Activated CD4-positive, CD25-positive, alpha-beta regulatory T cell treated with anti-CD3 and anti-CD28 coated beads, Interleukin-2, amount 50 U/mL, for 72 hours (primary cell): ENCODE measurements around the gene AK4.

Experiments used
- DNase-seq: peaks from one replicate; pipeline ENCODE4 v3.0.0; 2021

Gene AK4

DNA sequence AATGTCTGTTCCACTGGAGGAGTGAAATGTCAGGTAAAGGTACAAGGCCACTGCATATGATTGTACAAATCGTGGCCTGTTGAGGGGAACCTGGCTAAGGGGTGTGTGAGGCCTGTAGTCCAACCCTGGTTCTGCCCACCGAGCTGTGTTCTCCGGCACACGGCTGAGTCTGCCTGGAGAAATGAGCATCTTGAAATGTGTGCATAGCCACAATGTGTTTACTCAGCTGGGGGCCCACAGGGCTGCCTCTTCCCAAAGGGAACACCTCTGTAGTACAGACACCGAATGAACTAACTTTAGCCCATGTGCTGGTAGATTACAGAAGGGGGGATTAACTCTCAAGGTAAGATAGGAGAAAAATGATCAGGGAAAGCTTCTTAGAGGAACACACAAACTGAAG, 30.2 kb downstream of the AK4 start:
- DNase-seq = no peak

DNA sequence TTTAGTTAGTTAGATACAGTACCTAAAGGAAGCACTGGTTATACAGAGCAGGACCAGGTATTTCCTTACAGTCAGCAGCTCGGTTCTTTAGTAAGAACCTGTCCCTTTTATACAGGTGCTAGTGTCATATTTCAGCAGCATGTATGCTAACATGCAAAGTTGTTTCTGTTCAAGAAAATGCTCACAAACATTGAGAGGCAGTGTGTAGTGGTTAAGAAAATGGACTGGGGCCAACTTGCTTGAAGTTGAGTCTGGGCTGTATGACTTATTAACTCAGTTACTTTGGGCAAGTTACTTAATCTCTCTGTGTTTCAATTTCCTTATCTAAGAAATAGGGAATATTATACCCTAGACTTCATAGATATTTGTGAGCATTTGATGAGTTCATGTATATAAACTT, 31.1 kb downstream of the AK4 start:
- no peak for DNase-seq

DNA sequence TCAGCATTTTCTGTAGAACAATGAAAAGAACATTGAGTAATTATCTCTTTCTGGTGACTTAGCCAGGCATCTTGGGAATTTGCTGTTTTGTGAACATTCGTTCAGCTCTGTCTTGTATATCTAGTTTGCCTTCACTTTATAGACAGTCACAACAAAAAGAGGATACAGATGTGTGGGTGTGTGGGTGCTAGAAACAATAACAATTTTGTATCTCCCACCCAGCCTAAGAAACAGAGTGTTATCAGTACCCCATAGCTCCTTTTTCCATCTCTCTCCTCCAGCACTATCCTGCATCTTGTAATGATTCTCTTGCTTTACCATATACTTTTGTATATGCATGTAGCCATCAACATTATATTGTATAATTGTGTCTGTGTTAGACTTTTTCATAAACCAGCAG, 33.0 kb downstream of the AK4 start:
- DNase-seq = no peak

DNA sequence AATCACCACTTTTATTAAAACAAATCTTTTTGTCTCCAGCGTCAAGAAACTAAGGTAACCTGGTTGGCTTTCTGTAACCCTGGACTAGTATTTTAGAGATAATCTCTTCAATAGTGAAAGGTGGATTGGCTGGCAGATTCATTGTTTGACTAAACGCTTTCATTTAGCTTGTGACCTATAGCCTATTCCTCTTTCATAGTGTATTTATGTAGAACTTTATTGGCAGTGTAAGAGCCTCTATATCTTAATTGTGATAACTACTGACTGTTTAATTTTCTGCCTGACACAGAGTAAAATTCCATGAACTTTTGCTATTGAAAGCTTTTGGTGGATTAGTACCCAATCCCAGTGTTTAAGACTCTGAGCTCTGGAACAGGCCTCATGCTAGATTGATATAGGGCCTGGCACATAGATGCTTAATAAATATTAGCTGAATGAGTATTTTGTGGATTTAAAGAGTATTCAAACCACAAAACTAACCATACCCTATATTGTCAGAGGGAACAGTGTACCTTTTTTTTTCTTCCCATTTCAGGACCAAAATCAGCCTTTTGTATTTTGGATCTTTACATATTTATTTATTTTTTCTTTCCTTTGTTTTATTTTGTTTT, 34.8 kb downstream of the AK4 start:
- no peak for DNase-seq

DNA sequence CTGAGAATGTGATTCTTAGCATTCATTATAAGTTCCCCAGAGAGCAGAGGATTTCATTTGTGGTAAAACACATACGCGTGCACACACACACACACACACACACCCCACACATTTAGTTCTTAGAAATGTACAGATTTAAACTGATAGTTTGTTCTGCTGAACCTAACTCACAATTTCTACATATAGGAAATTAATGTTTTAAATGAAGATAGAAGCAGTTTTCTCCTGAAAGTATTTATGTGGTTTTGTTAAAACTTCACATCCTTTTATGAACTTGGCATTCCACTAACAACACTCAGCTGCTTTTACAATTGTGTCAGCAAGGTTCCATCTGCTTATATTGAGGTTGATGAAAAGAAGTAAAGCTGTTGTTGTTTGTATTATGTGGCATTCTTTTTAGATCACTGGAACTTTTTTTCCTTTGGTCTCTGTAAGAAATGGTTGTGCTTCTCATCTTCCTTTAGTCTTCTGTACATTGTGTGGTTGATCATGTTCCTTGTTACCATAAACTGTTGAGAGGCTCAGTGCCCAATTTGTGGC, 41.6 kb downstream of the AK4 start:
- DNase-seq = no peak

DNA sequence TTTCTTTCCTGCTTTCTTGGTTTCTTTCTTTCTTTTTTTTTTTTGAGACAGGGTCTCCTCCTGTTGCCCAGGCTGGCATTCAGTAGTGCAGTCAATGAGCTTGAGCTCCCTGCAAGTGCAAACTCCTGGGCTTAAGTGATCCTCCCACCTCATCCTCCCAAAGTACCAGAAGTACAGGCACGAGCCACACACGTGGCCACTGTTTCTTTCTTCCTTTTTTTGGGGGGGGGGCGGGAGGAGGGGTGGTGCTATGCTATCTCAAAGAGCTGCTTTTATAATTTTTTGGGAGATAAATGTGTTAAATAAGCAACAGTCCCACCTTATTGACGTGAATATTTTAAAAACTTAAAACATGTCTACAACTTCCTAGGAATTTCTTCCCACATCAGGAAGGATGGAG, 42.2 kb downstream of the AK4 start:
- DNase-seq = no peak

DNA sequence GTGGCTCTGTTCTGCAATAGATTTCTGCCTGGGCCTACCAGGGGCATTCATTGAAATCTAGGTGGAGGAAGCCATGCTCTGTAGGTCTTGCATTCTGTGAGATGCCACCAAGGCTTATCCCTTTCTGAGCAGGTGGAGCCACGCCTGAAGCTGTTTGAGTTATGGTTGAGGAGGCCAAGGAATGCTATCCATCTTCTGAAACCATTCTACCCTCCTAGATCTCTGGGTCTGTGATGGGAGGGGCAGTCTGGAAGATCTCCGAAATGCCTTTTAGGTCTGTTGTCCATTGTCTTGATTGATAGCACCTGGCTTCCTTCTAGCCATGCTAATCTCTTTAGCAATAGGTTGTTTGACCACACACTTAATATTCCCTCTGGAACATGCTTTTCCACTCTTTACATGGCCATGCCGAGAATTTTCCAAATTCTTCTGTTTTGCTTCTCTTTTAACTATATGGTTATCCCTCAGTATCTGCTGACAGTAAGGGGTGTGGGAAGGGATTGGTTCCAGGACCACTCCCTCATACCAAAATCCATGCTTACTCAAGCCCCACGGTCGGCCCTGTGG, 45.2 kb downstream of the AK4 start:
- no peak for DNase-seq

DNA sequence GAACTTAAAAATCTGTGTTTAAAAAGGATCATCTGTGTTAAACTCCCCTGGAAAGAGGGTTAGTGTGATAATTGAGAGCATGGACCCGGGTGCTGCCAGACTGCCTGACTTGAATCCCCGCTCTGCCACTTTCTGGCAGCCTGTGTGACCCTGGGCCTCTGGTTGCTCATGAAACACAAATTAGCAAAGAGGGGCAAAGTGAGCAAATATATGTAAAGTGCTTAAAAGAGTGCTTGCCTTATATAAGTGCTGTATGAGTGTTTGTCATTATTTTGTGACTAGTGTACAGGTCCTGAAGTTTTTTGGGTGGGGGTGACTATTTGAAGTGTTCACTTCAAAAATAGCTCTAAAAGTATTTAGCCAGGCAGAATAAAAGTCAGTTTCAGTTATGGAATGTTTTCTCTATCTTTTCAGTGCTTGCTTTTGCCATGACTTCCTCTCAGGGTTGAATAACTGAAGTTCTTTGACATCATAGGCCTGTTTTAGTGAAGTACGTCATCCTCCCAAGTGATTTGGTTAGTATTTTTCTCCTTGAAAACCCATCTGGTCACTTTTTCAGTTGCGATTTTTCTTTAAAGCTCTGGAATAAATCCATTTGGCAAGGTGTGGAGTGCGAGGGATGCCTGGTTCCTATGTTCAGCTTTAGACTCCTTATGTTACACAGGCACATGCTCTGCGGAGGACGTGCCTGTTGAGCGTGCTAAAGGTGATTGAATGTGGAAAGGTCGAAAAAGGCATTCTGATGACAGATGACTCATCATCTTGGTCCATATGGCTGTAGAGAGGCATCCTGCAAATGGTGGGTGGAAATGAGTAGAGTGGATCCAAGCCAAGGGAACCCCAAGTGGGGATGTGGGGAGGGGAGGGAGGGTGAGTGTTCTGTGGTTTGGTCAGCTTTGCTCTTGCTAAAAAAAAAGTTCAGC, 47.8 kb downstream of the AK4 start:
- DNase-seq = no peak

DNA sequence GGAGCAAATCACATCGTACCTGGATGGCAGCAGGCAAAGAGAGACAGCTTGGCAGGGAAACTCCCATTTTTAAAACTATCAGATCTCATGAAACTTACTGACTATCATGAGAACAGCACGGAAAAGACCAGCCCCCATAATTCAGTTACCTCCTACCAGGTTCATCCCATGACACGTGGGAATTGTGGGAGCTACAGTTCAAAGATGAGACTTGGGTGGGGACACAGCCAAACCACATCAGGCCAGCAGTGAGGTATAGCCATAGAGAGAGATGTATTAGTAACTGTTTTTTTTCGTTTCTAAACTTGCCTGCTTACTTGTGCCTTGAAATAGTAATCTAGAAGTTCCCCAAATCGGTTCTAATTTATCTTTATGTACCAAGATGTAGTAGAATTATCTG, 48.9 kb downstream of the AK4 start:
- no peak for DNase-seq

DNA sequence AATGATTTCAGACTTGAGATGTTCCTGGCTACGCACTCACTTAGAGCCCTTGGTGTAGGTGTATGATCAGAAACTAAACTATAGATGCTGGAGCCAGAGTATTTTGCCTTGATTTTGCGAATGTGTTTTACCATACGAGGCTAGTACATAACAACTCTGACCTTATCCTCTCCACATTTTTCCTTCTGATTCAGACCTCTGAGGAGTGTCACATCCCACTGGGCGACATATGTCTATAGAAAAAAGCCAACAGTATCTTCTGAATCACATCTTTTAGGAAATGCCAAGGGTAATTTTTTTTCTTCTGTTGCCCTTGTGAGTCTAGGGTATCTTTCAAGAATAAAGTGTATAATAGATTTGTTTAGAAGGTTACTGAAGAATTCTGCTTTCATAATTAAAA, 49.6 kb downstream of the AK4 start:
- no peak for DNase-seq

DNA sequence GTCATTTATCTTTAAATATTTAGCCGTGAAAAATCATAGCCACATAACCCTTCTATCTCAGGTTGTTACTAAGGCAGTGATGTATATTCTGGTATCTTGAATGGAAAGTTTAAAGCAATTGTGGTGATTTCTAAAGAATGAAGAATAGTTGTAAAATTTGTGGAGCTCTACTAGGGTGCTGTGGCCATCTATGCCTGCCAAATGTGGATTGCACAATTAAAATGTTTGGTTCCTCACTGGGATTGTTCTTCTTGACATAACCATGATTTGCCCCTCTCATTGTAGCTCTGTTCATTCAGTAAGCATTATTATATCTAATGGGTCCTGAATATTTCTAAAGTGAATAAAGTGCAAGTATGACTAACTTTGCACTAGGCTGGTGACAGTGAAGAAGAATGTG, 50.1 kb downstream of the AK4 start:
- DNase-seq = no peak

DNA sequence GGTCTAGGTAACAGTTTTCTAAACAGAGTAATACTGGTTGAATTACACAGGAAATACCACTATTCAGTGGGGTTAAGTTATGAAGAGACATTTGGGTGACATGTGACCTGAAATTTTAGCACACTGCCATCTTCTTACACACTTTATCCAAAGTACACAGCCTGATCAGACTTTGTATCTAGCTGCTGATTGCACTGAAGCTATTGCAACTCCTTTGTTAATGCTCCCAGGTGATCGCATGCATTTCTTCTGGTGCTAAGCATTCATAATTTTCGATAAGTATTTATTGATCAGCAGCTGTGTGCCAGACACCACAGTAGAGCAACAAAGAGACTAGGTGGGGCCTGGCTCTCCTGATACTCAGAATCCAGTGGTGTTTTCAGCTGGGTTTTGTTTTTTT, 52.4 kb downstream of the AK4 start:
- DNase-seq = no peak

DNA sequence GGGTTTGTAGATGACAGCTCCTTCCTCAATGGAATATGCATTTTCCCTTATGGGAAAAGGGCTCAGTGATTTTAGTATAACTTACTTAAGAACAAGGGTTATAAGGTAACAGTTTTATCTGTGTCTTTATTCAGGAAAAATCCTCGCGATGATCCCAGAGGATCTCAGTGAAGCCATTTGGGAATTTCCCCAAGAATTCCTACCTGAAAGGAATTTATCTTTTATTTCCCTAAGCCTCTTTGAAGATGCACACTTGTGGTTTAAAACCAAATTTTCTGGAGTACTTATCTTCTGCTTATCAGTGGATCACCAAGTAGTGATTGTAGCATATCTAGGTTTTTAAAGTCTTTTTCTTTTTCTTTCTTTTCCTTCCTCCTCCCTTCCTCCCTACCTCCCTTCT, 58.8 kb downstream of the AK4 start:
- DNase-seq = no peak

DNA sequence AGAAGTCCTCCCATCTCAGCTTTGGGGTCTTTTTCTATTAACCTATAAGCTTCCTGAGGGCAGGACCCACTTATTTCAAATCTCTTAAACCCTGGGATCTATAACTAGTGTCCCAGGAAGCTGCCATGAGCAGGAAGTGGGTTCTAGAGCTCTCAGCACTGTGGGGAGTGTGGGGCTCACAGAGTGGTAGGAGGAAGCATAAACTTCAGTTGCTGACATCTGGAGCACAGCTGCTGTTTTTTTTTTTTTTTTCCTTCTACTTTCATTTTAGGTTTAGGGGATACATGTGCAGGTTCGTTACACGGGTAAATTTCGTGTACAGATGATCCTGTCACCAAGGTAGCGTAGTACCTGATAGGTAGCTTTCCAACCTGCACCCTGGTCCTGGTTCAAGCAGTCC, 59.3 kb downstream of the AK4 start:
- no peak for DNase-seq

DNA sequence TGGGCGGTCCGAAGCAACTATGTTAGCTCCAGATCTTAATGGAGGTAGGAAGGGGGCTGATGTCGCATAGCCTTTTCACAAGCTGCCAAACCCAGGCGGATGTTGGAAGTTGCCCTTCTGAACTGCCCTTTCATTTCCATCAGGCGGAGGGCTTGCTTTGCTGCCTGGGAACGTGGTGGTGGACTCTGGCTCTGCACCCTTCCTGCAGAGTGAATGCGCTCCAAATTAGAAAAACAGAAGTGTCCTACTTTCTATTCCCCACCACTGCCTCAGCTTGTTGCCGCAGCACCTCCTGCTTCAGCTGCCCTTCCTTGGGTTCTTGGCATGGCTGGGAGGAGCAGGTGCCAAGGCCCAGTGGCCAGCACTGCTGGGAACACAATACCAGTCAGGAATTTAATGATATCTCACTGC, 60.6 kb downstream of the AK4 start:
- no peak for DNase-seq

DNA sequence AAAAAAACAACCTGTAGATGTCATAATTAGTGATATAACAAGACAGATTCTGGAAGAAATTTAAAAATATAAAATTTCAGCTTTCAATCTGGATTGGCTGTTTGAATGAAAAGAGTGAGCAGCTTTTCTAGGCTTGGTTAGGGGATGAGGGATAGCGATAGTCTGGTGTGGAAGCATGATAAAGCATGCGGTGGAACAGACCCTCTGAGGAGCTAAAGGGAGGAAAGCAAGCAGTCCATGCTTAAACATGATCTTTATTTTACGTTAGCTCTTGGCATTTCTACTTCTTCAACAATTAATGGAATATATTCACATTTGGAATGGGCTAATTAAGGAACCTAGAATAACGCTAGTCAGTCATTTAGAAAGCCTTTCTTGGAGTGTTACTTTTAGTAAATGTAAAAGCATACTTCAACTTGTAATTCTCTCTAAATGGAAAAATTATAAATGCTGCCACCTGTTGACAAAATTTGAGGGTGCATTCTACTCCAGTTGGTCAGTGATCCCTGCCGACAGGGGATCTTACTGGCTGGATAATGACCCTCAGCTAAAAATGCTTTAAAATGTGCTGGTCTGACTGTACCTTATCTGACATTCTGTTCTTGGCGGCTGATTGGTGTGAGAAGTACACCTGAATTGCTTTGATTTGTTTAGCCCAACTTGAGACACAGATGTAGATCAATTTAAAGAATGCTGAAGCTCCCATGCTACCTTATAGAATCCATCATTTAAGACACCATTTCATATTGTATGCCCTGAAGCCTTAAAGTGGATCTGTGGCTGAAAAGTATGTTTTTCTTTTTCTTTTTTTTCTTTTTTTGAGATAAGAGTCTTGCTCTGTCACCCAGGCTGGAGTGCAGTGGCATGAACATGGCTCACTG, 61.2 kb downstream of the AK4 start:
- no peak for DNase-seq

DNA sequence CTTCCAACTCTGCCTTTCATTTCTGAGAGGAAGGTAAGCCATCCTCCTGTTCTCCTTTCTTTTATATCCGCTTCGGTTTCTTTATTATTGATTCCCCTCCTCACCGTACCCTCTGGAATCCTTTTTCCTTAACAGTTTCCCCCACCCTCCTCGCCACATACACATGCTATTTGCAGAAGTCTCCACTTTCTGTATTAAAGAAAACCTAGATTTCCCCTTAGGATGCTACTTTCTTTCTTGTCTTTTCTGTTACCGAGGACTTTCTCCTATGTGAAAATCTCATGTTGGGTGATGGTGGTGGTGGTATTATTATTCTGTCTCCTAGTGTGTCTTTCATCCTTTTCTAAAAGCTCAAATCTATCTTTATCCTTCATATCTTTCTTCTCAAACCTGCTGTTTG, 62.3 kb downstream of the AK4 start:
- no peak for DNase-seq

DNA sequence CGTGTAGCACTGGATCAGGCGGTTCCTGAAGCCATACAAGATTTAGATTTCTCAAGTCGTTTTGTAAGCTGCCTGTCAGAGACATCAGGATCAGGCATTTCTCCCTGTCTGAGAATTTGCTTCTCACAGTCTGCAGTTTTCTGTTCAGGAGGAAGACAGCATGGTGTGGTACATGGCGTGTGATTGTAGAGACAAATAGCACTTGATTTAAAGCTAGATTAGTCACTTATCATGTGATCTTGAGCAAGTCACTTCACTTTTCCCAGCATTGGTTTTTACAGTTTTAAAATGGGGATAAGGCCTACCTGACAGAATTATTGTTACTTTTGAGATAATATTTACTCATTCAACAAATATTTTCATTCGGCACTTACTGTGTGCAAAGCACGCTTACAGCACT, 63.3 kb downstream of the AK4 start:
- DNase-seq = no peak

DNA sequence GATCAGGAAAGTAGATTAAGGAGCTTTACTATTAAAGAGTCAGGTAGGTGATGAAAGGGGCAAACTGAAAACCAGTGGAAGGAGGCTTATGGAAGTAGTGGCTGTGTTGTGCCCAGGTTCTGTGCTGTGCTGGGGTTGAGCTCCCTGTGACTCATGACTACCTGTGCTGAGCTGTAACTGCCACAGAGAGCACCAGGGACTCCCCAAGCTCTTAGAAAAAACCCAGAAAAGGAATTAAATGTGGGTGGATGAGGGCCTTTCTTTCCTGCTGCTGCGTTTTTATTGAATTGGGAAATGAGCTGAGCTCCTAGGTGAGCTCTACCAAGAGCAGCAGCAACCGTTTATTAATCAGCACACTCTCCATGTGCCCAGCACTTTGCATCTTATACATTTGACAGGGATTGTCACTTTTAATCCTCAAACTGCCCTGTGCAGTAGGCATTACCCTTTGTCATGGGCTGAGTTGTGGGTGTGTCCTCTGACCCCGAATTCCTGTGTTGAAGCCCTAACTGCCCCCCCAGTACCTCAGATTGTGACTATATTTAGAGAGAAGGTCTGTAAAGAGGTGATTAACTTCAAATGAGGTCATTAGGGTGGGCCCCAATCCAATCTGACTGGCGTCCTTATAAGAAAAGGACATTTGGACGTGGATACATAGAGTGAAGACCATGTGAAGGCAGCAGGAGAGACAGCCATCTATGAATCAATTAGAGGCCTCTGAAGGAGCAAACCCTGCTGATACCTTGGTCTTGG, 65.4 kb downstream of the AK4 start:
- no peak for DNase-seq

DNA sequence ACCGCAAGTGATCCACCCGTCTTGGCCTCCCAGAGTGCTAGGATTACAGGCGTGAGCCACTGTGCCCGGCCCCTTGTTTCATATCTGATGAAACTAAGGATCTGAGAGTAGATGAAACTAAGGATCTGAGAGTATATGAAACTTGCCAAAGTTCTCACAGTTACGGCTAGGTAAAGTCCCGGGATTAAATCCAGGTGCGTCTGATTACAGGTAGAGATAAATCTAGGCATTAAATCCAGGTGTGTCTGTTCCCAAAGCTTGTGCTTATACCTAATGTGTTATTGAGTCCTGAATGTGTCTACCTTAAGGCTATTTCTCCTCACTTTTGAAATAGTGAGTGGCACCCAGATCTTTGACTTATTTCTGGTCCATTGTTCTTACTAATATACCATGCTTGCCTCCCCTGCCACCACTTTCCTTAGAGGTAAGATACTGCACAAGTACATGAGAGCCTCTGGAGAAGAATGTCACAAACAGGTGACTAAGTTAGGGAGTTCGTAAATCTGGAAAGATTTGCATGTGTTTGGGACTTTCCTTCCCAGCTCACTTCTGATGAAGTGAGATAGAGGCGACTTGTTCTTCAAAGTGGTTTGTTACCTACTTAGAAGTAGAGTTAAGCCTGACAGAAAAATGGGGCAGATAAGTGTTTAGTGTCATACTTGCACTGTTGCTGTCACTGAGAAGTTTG, 66.5 kb downstream of the AK4 start:
- DNase-seq = no peak

DNA sequence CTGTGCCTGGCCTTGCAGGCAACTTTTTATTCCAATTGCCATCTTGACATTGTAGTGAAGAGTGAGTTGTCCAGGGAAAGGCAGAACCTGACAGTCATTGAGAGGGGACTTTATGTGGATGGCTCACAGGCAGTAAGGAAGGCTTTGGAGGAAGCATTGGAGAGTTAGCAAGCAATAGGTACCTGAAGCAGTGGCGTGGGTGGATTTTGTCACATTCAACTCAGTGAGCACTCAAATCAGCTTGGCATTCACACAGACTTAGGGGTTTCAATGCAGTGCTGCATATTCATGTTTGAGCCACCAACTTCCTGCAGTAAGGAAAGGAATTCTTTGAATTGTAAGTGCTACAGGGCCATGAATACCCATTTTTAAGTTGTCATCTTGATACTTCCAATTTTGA, 69.0 kb downstream of the AK4 start:
- DNase-seq = no peak
